ENCODE measurements around the gene PRSS33.
A peak's percentile ranks its signal among the peaks of the same experiment; 100 is the strongest.

The PRSS33 gene

GRCh38 chr16:2753733-2754020 lies 33.7 kb downstream of the PRSS33 start:
- no peak for DNase-seq
- Mint-ChIP-seq H3K4me1 (peaks cover 60% of the 10 kb centered on the region), H3K36me3 (ENCODE audit: low read depth) (peaks cover 57% of the 10 kb centered on the region), H3K4me3 (peak overlapping the region; percentile 93), H3K9me3 (peaks cover 10% of the 10 kb centered on the region), H3K27me3 (ENCODE audit: low read depth, poor library complexity) (peaks cover 3% of the 10 kb centered on the region), H3K27ac (peak overlapping the region; percentile 91)
- no peak for TF ChIP-seq CTCF (IDR thresholded peaks at IDR 0.05)

GRCh38 chr16:2752850-2753732 lies 34.3 kb downstream of the PRSS33 start:
- Mint-ChIP-seq H3K36me3 (ENCODE audit: low read depth) (peaks cover 52% of the 10 kb centered on the region), H3K4me1 (peaks cover 61% of the 10 kb centered on the region), H3K9me3 (peaks cover 6% of the 10 kb centered on the region), H3K27me3 (ENCODE audit: low read depth, poor library complexity) (peaks cover 2% of the 10 kb centered on the region), H3K27ac (peak overlapping the region; percentile 91), H3K4me3 (peak overlapping the region; percentile 93)
- peak; percentile 88 for DNase-seq
- TF ChIP-seq CTCF (IDR thresholded peaks at IDR 0.05), result no peak

GRCh38 chr16:2752035-2752849 lies 35.1 kb downstream of the PRSS33 start, which contains the start of gene SRRM2:
TSS of gene SRRM2 (plus strand) at chr16:2752638. CDS start at chr16:2756365, 3,727 bp downstream.
- DNase-seq, result peak; percentile 93
- Mint-ChIP-seq H3K27ac (peak within 1 kb of the TSS; percentile 100), H3K36me3 (ENCODE audit: low read depth) (peaks cover 43% of the 10 kb centered on the region), H3K27me3 (ENCODE audit: low read depth, poor library complexity) (peaks cover 2% of the 10 kb centered on the region), H3K4me3 (peak within 1 kb of the TSS; percentile 93), H3K4me1 (peaks cover 61% of the 10 kb centered on the region), H3K9me3 (no peaks in the 10 kb centered on the region)
- no peak for TF ChIP-seq CTCF (IDR thresholded peaks at IDR 0.05)

- no peak for DNase-seq
- Mint-ChIP-seq H3K4me3 (peak overlapping the region; percentile 93), H3K36me3 (ENCODE audit: low read depth) (peaks cover 37% of the 10 kb centered on the region), H3K9me3 (no peaks in the 10 kb centered on the region), H3K27ac (peak overlapping the region; percentile 100), H3K27me3 (ENCODE audit: low read depth, poor library complexity) (no peaks in the 10 kb centered on the region), H3K4me1 (peaks cover 58% of the 10 kb centered on the region)
- TF ChIP-seq CTCF (IDR thresholded peaks at IDR 0.05), result no peak
These were observed 35.8 kb downstream of the PRSS33 start for GRCh38 chr16:2751577-2752034.

GRCh38 chr16:2749936-2750335 lies 37.4 kb downstream of the PRSS33 start:
- peak overlapping the region; percentile 93 for H3K27ac Mint-ChIP-seq
- DNase-seq, result no peak
- TF ChIP-seq CTCF (IDR thresholded peaks at IDR 0.05), result no peak
- H3K36me3 Mint-ChIP-seq (ENCODE audit: low read depth), result peaks cover 21% of the 10 kb centered on the region
- peak overlapping the region; percentile 93 for H3K4me3 Mint-ChIP-seq
- H3K27me3 Mint-ChIP-seq (ENCODE audit: low read depth, poor library complexity), result peaks cover 3% of the 10 kb centered on the region
- H3K4me1 Mint-ChIP-seq, result peaks cover 51% of the 10 kb centered on the region
- no peaks in the 10 kb centered on the region for H3K9me3 Mint-ChIP-seq
